Measurements from ENCODE around the gene TMPRSS11B.
A peak's percentile ranks its signal among the peaks of the same experiment; 100 is the strongest.
"Not testable (repeated sequence)": the region's sequence is repeated elsewhere in the genome, so short reads cannot be mapped to it uniquely, and the experiment has no call there.

TMPRSS11B gene, protein sequence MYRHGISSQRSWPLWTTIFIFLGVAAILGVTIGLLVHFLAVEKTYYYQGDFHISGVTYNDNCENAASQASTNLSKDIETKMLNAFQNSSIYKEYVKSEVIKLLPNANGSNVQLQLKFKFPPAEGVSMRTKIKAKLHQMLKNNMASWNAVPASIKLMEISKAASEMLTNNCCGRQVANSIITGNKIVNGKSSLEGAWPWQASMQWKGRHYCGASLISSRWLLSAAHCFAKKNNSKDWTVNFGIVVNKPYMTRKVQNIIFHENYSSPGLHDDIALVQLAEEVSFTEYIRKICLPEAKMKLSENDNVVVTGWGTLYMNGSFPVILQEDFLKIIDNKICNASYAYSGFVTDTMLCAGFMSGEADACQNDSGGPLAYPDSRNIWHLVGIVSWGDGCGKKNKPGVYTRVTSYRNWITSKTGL

GRCh38 chr4:68245594-68245993 lies at the start of gene TMPRSS11B:
Gene TMPRSS11B (minus strand): TSS chr4:68245694. CDS start chr4:68245558, 136 bp downstream.
- DNase-seq (ENCODE audit: low spot score): no peak

- DNase-seq (ENCODE audit: low spot score): no peak
These were observed 45.8 kb upstream of the TMPRSS11B start for GRCh38 chr4:68291256-68291655.

DNA sequence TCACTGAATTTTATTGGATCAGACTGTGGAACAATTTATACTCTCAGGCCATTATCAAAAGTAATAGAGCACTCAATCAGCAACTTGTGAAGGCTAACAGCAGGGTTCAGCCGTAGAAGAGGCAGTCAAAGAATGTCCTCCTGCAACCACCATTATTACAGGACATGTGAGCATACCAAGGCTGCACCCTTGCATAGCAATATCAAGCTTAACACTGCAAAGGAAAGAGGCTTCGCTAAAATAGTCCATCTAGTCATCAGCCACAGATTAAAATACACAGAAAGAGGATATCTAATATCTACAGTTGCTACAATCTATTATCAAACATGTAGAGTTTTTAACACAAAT lies 42.9 kb upstream of the TMPRSS11B start:
- DNase-seq (ENCODE audit: low spot score): peak; percentile 23

DNA sequence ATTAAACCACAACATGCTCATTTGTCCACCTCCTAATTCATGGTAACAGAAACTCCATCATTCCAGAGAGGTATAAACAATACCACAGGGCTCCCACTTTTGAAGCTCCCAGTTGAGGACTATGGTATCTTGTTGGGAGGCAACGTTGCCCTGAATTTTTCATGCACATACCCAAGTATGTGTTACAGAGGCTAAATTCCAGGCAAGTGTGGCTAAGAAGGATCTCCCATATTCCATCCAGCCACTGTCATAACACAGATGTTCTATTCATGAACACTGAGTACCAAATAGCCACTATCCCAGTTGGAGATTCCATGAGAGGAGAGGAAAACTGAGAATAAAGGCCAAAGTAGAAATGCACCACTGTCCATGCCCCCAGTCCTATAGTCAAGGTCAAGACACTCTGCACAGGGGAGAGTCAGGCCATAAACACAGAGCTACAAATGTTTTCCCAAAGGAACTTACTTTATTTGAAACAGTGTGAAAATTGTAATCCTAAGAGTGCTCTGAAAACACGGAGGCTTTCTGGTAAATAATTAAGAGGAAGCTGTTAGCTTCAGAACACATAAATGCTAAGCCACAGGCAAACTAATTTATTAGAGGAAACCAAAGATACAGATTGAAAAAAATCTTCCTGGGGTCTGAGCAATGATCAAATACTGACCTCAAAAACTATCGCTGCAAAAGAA lies 42.4 kb upstream of the TMPRSS11B start:
- no peak for DNase-seq (ENCODE audit: low spot score)

DNA sequence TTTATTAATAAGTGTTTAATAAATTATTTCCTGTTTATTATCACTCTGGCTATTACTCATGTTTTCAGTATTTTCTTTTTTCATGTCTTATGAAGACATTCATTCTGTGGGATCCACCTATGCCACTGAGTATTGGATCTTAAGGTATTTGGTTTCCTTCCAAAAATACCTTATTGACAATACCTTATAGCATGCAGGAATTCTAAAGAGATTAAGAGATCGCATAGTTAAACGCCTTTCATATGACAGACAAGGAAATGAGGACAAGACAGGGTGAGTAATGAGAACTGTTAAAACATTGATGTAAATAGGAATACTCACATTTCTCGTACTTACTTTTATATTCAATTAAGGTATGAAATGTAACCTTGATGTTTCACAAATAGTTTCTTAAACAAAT lies 38.2 kb upstream of the TMPRSS11B start:
- no peak for DNase-seq (ENCODE audit: low spot score)

DNA sequence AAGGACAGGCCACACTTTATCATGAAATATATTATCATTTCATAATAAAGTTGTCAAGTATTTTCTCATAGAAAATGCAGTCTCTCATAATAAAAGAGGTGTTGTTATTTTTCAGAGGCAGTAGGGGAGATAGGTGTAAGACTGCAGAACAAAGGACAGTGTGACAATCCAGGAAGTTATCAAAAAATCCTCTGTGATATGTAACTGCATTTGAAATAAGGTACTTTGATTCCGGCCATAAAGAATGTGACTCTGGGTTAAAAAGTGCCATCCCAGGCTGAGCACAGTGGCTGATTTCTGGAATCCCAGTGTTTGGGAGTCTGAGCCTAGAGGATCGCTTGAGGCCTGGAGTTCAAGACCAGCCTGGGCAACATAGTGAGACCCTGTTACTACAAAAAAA lies 37.6 kb upstream of the TMPRSS11B start:
- DNase-seq (ENCODE audit: low spot score): no peak

DNA sequence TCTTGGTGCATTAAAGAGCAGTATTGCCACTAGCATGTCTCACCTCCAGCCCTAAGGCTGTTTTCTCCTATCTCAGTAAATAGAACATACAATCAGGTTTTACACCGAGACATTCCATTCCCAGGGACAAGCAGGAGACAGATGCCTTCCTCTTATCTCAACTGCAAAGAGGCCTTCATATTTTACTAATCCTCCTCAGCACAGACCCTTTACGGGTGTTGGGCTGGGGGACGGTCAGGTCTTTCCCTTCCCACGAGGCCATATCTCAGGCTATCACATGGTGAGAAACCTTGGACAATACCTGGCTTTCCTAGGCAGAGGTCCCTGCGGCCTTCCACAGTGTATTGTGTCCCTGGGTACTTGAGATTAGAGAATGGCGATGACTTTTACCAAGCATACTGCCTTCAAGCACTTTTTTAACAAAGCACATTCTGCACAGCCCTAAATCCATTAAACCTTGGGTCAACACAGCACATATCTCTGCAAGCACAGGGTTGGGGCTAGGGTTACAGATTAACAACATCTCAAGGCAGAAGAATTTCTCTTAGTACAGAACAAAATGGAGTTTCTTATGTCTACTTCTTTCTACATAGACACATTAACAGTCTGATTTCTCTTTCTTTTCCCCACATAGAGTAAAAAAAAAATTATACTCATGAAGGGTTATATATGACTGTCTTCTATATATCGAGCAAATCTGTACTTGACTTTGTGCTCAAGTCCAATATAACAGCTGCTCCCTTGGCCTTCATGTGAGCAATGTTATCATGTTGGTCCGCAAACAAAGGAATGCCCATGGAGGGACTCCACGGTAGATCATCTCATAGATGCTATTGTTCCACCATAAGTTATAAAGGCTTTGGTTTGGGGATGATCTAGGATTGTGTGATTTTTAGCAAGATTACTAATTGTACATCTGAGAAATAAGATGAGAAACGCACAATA lies 36.6 kb upstream of the TMPRSS11B start:
- not testable (repeated sequence) for DNase-seq (ENCODE audit: low spot score)

DNA sequence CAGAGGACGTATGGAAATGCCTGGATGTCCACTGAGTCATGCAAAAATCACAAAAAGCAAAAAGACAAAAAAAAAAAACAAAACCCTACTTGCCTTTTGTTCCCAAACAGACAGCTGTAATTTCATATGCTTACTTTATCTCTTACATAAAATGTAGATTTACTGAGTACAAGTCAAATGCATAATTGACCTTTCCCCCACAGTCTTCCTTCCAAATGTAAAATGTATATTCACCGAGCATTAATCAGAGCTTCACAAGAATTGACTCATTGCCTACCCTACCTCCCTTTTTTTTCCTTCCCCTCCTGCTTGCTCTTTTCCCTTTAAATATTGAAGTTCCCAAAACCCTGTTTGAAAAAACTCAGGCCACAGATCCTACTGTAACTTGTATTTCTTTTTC lies 32.5 kb upstream of the TMPRSS11B start:
- DNase-seq (ENCODE audit: low spot score): no peak

DNA sequence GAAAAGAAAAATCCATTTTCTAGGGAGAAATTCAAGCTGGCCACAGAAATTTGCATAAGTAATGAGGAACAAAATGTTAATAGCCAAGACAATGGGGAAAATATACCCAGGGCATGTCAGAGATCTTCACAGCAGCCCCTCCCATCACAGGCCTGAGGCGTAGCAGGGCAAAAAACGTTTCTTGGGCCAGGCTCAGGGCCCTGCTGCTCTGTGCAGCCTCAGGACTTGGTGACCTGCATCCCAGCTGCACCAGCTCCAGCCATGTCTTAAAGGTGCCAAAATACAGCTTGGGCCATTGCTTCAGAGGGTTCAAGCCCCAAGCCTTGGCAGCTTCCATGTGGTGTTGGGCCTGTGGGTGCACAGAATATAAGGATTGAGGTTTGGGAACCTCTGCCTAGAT lies 32.1 kb upstream of the TMPRSS11B start:
- DNase-seq (ENCODE audit: low spot score): no peak

DNA sequence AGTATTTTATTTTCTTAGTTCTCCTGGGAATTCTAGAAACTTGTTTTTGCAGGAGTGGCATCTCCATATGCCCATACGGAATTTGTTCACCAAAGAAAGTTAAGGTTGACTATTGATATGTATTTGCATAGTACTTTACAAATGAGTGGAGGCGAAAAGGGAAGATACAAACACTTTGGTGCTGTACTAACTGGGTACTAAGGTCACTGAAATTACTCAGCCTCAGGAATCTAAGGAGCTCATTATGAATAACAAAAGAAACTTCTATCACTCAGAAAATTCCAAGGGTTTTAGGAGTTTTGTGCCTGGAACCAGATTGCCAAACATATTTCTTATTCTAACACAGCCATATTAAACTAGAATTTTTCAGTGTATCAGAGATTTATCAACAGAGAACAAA lies 27.4 kb upstream of the TMPRSS11B start:
- DNase-seq (ENCODE audit: low spot score): peak; percentile 19

- peak; percentile 21 for DNase-seq (ENCODE audit: low spot score)
These were observed 26.9 kb upstream of the TMPRSS11B start for GRCh38 chr4:68272380-68272779.

- peak; percentile 48 for DNase-seq (ENCODE audit: low spot score)
These were observed 26.4 kb upstream of the TMPRSS11B start for GRCh38 chr4:68271851-68272357.

DNA sequence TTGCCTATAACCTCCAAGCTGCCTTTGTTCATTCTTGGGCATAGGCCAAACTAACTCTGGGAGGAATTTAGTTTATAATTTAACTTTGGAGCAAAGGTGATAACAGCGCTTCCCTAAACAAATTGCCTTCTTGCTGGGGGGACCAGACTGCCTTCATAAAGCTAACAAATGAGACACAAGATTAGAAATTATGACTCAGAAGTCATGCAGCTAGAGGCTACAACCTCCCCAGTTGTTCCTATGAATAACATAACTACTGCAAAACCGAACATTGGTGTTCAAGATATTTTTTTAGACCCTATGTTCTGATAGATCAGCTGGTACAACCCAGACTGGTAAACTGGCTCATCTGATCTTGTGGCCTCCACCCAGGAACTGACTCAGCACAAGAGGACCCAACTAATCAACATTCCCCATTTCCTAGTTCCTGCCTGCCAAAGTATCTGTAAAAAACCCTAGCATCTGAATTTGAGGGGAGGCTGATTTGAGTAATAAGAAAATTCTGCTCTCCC lies 22.0 kb upstream of the TMPRSS11B start:
- no peak for DNase-seq (ENCODE audit: low spot score)

- no peak for DNase-seq (ENCODE audit: low spot score)
These were observed 19.5 kb upstream of the TMPRSS11B start for GRCh38 chr4:68264875-68265565.

DNA sequence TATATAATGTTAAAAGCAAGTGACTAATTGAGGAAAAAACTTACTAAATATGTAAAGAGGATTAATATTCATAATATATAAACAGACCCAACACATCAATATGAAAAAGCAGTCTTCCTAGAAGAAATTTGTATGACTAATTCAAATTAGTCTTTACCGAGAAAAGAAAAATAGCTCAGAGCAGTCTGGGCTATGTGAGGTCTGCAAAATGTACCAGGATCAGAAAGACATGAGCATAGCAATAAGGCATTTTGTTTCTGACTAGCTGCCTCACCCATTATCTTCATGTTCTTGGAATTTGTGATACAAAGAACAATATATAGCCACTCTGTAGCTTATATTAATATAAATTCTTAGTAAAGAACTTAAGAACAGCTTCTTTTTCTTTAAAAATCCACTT lies 13.7 kb upstream of the TMPRSS11B start:
- DNase-seq (ENCODE audit: low spot score): no peak

- no peak for DNase-seq (ENCODE audit: low spot score)
These were observed 12.2 kb upstream of the TMPRSS11B start for GRCh38 chr4:68257719-68258118.

DNA sequence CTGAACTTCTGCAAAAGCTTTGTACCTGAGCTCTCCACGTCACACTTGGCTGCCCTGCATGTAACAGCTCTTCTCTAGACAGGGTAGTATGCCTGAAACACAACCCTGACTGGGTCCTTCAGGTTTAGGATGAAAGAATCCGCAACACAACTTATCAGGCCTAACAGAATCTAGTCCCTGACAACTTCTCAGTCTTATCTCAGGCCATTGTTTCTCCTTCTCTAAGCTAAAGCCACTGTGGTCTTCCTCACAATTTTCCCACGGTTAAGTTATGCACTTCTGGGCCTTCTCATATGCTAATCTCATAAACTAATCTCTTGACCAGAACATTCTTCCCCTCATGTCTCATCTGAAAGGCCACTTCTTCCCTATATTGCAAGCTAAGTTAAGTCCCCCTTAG lies 10.8 kb upstream of the TMPRSS11B start:
- DNase-seq (ENCODE audit: low spot score): no peak

GRCh38 chr4:68250151-68250930 lies 4.8 kb upstream of the TMPRSS11B start:
- DNase-seq (ENCODE audit: low spot score): no peak

GRCh38 chr4:68249434-68249833 lies 3.9 kb upstream of the TMPRSS11B start:
- DNase-seq (ENCODE audit: low spot score): no peak

DNA sequence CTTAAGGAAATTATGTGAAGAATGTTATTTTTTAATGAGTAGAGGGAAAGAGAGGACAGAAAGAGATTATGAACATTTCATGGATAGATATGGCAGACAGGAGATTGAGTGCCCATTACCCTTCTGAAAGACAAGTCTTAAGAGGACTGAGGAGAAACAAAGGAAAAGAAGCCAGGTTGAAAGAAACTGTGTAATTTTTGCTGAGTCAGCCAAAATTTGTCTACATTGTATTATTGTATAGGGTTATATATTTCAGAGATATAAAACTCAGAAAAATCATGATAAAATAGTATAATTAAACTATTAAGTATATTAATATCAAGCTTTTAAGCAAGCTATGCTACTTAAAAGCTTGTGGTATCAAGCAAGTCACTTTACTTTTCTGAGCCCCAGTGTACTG lies 4.9 kb downstream of the TMPRSS11B start:
- no peak for DNase-seq (ENCODE audit: low spot score)

- no peak for DNase-seq (ENCODE audit: low spot score)
These were observed 16.9 kb downstream of the TMPRSS11B start for GRCh38 chr4:68228568-68228967.

Data from iPS-NIHi11 (cell line).